H9 (cell line): ENCODE results near the gene IGFBP4. TPM values are rescaled to one million over a fixed set of nuclear protein-coding genes. Genes with fewer than 3 reads are reported as not detected.

Experiments
- DNase-seq: peaks from one replicate; pipeline ENCODE4 v3.0.0-alpha.2; 2017
- H2AFZ ChIP-seq: one replicate; pipeline ENCODE4 v1.6.1; 2013; ENCODE audit warnings: mild to moderate bottlenecking, low read length, control low read depth, moderate library complexity
- H2AK5ac ChIP-seq: 2 replicates; pipeline ENCODE4 v1.6.1; 2013; ENCODE audit warnings: low read length, control low read depth, mixed read lengths; ENCODE audit not compliant: insufficient read length
- H2BK120ac ChIP-seq: one replicate; pipeline ENCODE4 v1.6.1; 2013; ENCODE audit warnings: low read depth, mild to moderate bottlenecking, low read length, control low read depth, inconsistent platforms; ENCODE audit not compliant: poor library complexity, severe bottlenecking
- H2BK12ac ChIP-seq: 2 replicates; pipeline ENCODE4 v1.6.1; 2013; ENCODE audit warnings: low read length, control low read depth, mixed read lengths, low read depth; ENCODE audit not compliant: insufficient read length
- H2BK15ac ChIP-seq: 2 replicates; pipeline ENCODE4 v1.6.1; 2013; ENCODE audit warnings: low read depth, low read length, control low read depth
- H2BK20ac ChIP-seq: one replicate; pipeline ENCODE4 v1.6.1; 2013; ENCODE audit warnings: low read depth, mild to moderate bottlenecking, low read length, control low read depth, inconsistent platforms; ENCODE audit not compliant: poor library complexity, severe bottlenecking
- H2BK5ac ChIP-seq: 2 replicates; pipeline ENCODE4 v1.6.1; 2013; ENCODE audit warnings: low read length, control low read depth, mixed read lengths; ENCODE audit not compliant: insufficient read length
- H3K14ac ChIP-seq: 2 replicates; pipeline ENCODE4 v1.6.1; 2013; ENCODE audit warnings: low read length, control low read depth; ENCODE audit not compliant: insufficient read depth
- H3K18ac ChIP-seq: 2 replicates; pipeline ENCODE4 v1.6.1; 2013; ENCODE audit warnings: low read depth, mild to moderate bottlenecking, mixed read lengths, low read length, control low read depth; ENCODE audit not compliant: insufficient read length
- H3K23ac ChIP-seq: 2 replicates; pipeline ENCODE4 v1.6.1; 2013; ENCODE audit warnings: low read length, control low read depth, mixed read lengths, low read depth; ENCODE audit not compliant: insufficient read length
- H3K23me2 ChIP-seq: 2 replicates; pipeline ENCODE4 v1.6.1; 2013; ENCODE audit warnings: low read depth, mild to moderate bottlenecking, mixed read lengths, low read length, control low read depth; ENCODE audit not compliant: insufficient read length, poor library complexity, severe bottlenecking
- H3K27ac ChIP-seq: 2 replicates; pipeline ENCODE4 v1.5.1; 2013; ENCODE audit warnings: low read length, control low read depth, mixed read lengths, low read depth; ENCODE audit not compliant: insufficient read length
- H3K27me3 ChIP-seq: 2 replicates; pipeline ENCODE4 v1.6.1; 2013; ENCODE audit warnings: low read length, control low read depth, inconsistent platforms; ENCODE audit not compliant: insufficient read depth
- H3K4ac ChIP-seq: 2 replicates; pipeline ENCODE4 v1.6.1; 2013; ENCODE audit warnings: low read depth, mild to moderate bottlenecking, control low read depth, inconsistent platforms, low read length, moderate library complexity
- H3K4me1 ChIP-seq: 2 replicates; pipeline ENCODE4 v1.6.1; 2013; ENCODE audit warnings: low read length, control low read depth, inconsistent platforms; ENCODE audit not compliant: insufficient read depth
- H3K4me2 ChIP-seq: 2 replicates; pipeline ENCODE4 v1.6.1; 2013; ENCODE audit warnings: low read length, control low read depth, mixed read lengths; ENCODE audit not compliant: insufficient read length, insufficient read depth
- H3K56ac ChIP-seq: 2 replicates; pipeline ENCODE4 v1.6.1; 2013; ENCODE audit warnings: low read depth, mild to moderate bottlenecking, mixed read lengths, low read length, control low read depth; ENCODE audit not compliant: insufficient read length
- H3K79me1 ChIP-seq: 2 replicates; pipeline ENCODE4 v1.6.1; 2013; ENCODE audit warnings: low read depth, mild to moderate bottlenecking, moderate library complexity, low read length, control low read depth, inconsistent platforms; ENCODE audit not compliant: insufficient read depth, poor library complexity, severe bottlenecking
- H3K79me2 ChIP-seq: 2 replicates; pipeline ENCODE4 v1.6.1; 2013; ENCODE audit warnings: low read length, control low read depth, inconsistent platforms; ENCODE audit not compliant: insufficient read depth
- H3K9ac ChIP-seq: 2 replicates; pipeline ENCODE4 v1.6.1; 2013; ENCODE audit warnings: low read length, control low read depth, mixed read lengths; ENCODE audit not compliant: insufficient read length; ENCODE audit errors: extremely low read depth
- H3K9me3 ChIP-seq: one replicate; pipeline ENCODE4 v1.6.1; 2013; ENCODE audit warnings: low read depth, low read length, inconsistent platforms; ENCODE audit not compliant: control insufficient read depth
- H3T11ph ChIP-seq: one replicate; pipeline ENCODE4 v1.6.1; 2013; ENCODE audit warnings: mild to moderate bottlenecking, low read length, control low read depth, inconsistent platforms
- H4K20me1 ChIP-seq: one replicate; pipeline ENCODE4 v1.6.1; 2013; ENCODE audit not compliant: control insufficient read depth, insufficient read length, insufficient read depth
- H4K5ac ChIP-seq: 2 replicates; pipeline ENCODE4 v1.6.1; 2013; ENCODE audit warnings: low read depth, mild to moderate bottlenecking, mixed read lengths, low read length, control low read depth; ENCODE audit not compliant: insufficient read length
- H4K8ac ChIP-seq: replicated peaks from 2 replicates; pipeline ENCODE4 v1.6.1; 2013; ENCODE audit warnings: low read length, control low read depth, mixed read lengths, low read depth; ENCODE audit not compliant: insufficient read length
- H4K91ac ChIP-seq: 2 replicates; pipeline ENCODE4 v1.6.1; 2013; ENCODE audit warnings: low read depth, mild to moderate bottlenecking, moderate library complexity, mixed read lengths, low read length, control low read depth; ENCODE audit not compliant: insufficient read length
- H3K27ac Mint-ChIP-seq, 3 experiments: 2 replicates in 2 of 3; 3 replicates in 1 of 3; pipeline ENCODE4 v1.8.0; 2020 to 2021; ENCODE audit warnings: mixed read lengths in 3 of 3, mild to moderate bottlenecking in 1 of 3, moderate library complexity in 1 of 3
- H3K27me3 Mint-ChIP-seq: 2 replicates; pipeline ENCODE4 v1.8.0; 2021; ENCODE audit warnings: low read depth, mild to moderate bottlenecking, moderate library complexity, mixed read lengths
- H3K36me3 Mint-ChIP-seq, 3 experiments: 2 replicates in 2 of 3; 3 replicates in 1 of 3; pipeline ENCODE4 v1.8.0; 2020 to 2021; ENCODE audit warnings: low read depth in 3 of 3, mixed read lengths in 3 of 3; ENCODE audit not compliant: insufficient read depth in 1 of 3
- H3K4me1 Mint-ChIP-seq, 2 experiments: 2 replicates each; pipeline ENCODE4 v1.8.0; 2020; ENCODE audit warnings: mixed read lengths in 2 of 2
- H3K4me3 Mint-ChIP-seq, 2 experiments: 2 replicates in 1 of 2; 3 replicates in 1 of 2; pipeline ENCODE4 v1.8.0; 2020 to 2021; ENCODE audit warnings: mild to moderate bottlenecking in 2 of 2, mixed read lengths in 2 of 2, moderate library complexity in 1 of 2
- H3K9me3 Mint-ChIP-seq, 2 experiments: 2 replicates in 1 of 2; 3 replicates in 1 of 2; pipeline ENCODE4 v1.8.0; 2020; ENCODE audit warnings: mild to moderate bottlenecking in 2 of 2, mixed read lengths in 2 of 2, moderate library complexity in 1 of 2
- WGBS: extraction: QIAGEN DNeasy Blood & Tissue Kit; methylation state at CpG from one replicate; pipeline ENCODE4 v1.1.7; 2013; ENCODE audit warnings: missing lambda C conversion rate, low lambda C conversion rate, mixed read lengths; ENCODE audit not compliant: insufficient read length; ENCODE audit errors: extremely low coverage; 5-methylcytosine and 5-hydroxymethylcytosine counted together
- total RNA-seq: library from RNA; stranded (reverse); gene quantifications from 2 replicates; pipeline ENCODE4 v1.2.1, GENCODE V29; 2021
- TF ChIP-seq, protein P1 (sequence below): fragments of 200-600 bp; sonication (generic); conservative IDR thresholded peaks from 3 replicates; pipeline ENCODE4 v1.8.0; 2021; ENCODE audit warnings: antibody characterized with exemption, mild to moderate bottlenecking

The IGFBP4 gene
- total RNA-seq, 1 experiment from 2014 or later, result 49.9 TPM

DNA sequence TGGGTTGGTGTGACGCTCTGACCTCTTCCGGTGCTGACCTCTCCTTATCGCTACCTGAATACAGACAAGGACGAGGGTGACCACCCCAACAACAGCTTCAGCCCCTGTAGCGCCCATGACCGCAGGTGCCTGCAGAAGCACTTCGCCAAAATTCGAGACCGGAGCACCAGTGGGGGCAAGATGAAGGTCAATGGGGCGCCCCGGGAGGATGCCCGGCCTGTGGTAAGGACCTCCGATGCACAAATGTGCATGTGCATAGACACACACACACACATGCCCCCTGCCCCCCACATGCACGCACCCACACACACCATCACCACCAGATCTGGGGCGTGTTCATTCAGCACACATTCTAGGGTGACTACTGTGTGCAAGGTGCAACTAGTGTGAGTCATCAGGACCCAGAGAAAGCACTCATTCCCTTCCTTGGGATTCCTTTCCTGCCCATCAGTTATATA lies 9.7 kb downstream of the IGFBP4 start:
- DNase-seq, result no peak
- TF ChIP-seq, protein P1, sequence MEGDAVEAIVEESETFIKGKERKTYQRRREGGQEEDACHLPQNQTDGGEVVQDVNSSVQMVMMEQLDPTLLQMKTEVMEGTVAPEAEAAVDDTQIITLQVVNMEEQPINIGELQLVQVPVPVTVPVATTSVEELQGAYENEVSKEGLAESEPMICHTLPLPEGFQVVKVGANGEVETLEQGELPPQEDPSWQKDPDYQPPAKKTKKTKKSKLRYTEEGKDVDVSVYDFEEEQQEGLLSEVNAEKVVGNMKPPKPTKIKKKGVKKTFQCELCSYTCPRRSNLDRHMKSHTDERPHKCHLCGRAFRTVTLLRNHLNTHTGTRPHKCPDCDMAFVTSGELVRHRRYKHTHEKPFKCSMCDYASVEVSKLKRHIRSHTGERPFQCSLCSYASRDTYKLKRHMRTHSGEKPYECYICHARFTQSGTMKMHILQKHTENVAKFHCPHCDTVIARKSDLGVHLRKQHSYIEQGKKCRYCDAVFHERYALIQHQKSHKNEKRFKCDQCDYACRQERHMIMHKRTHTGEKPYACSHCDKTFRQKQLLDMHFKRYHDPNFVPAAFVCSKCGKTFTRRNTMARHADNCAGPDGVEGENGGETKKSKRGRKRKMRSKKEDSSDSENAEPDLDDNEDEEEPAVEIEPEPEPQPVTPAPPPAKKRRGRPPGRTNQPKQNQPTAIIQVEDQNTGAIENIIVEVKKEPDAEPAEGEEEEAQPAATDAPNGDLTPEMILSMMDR, result no peak
- Histone ChIP-seq H3K9ac (no peak overlapping the region), H3T11ph (no peak overlapping the region), H3K4me1 (no peaks in the 10 kb centered on the region), H3K9me3 (no peaks in the 10 kb centered on the region), H3K4me2 (no peak overlapping the region), H3K23me2 (no peaks in the 10 kb centered on the region), H4K91ac (no peak overlapping the region), H3K56ac (no peak overlapping the region), H2BK20ac (no peak overlapping the region), H2AFZ (no peak overlapping the region), H3K18ac (no peak overlapping the region), H2BK120ac (no peak overlapping the region), H2BK5ac (no peak overlapping the region), H4K5ac (no peak overlapping the region), H4K20me1 (peaks cover under 1% of the 10 kb centered on the region), H2BK12ac (no peak overlapping the region), H3K14ac (no peak overlapping the region), H2BK15ac (no peak overlapping the region), H3K79me1 (no peaks in the 10 kb centered on the region), H3K79me2 (no peaks in the 10 kb centered on the region; the same call in 1 of the 2 replicates), H2AK5ac (no peak overlapping the region), H4K8ac (no peak overlapping the region), H3K23ac (no peak overlapping the region), H3K4ac (no peak overlapping the region), H3K27ac (no peak overlapping the region), H3K27me3 (no peaks in the 10 kb centered on the region)
- Mint-ChIP-seq H3K4me3 (no peak overlapping the region), H3K27ac (no peak overlapping the region; a peak in 1 of 7 replicates), H3K9me3 (no peaks in the 10 kb centered on the region), H3K4me1 (peaks cover 17 to 26% of the 10 kb centered on the region in 2 experiments), H3K27me3 (no peaks in the 10 kb centered on the region), H3K36me3 (peaks cover 39 to 46% (median 42%) of the 10 kb centered on the region in 3 experiments; a peak in 6 of 7 replicates)
- WGBS, result no CpG with 5 or more reads among the region's 15 CpGs
